Measurements from ENCODE around the gene SOST. TPM values are rescaled to one million over a fixed set of nuclear protein-coding genes. Genes with fewer than 3 reads are reported as not detected.

The SOST gene
- total RNA-seq, 1 donor from 2014 or later = not detected

- H3K4me1 Mint-ChIP-seq (ENCODE audit: low read depth, unreplicated experiment) = peaks cover 16% of the 10 kb centered on the region
- no peak overlapping the region for H3K27ac Mint-ChIP-seq (ENCODE audit: unreplicated experiment)
- peaks cover 5% of the 10 kb centered on the region for H3K36me3 Mint-ChIP-seq (ENCODE audit: unreplicated experiment)
- H3K27me3 Mint-ChIP-seq (ENCODE audit: unreplicated experiment) = peaks cover 3% of the 10 kb centered on the region
- TF ChIP-seq CTCF (IDR thresholded peaks at IDR 0.05; ENCODE audit: partially characterized antibody, unreplicated experiment) = no peak
- H3K9me3 Mint-ChIP-seq (ENCODE audit: unreplicated experiment) = no peaks in the 10 kb centered on the region
- H3K4me3 Mint-ChIP-seq (ENCODE audit: unreplicated experiment) = no peak overlapping the region
- DNase-seq = no peak
Observed at GRCh38 chr17:43784068-43784467, 25.5 kb upstream of the SOST start.

DNA sequence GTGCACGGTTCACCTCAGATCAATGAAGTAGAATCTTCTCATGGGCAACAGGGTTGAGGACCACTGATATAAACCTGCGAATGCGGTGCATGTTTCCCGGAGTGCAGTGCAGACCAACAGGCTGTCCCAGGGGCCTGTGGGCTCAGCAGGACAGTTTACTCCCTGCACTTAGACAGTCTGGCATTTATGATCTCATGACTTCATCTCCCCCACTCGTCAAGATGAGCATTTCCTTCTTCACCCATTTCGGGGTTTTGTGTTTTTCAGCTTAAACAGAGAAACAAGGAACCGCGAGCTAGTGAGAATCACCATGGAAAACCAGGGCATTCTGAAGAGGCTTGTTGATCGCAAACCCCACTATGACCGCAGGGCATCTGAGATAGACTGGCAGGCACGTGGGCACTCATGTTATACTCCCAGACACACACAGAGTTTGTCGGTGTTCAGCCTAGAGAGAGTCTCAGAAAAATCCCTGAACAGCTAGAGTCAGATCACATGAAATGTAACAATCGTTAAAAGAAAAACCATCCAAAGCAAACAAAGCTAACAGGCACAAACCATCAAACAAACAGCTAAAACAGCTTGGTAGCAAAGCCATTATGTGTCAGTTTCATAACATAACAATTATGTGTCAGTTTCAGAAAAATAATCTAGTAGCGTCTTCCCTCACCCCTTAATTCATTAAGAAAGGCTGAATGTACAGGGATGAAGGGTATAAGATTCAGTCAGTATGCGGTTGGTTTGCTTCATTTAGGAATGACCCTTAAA is 24.5 kb upstream of the SOST start:
- Mint-ChIP-seq H3K4me1 (ENCODE audit: low read depth, unreplicated experiment) (peaks cover 14% of the 10 kb centered on the region), H3K27me3 (ENCODE audit: unreplicated experiment) (peaks cover 3% of the 10 kb centered on the region), H3K9me3 (ENCODE audit: unreplicated experiment) (peaks cover 1% of the 10 kb centered on the region), H3K36me3 (ENCODE audit: unreplicated experiment) (peaks cover 5% of the 10 kb centered on the region), H3K4me3 (ENCODE audit: unreplicated experiment) (no peak overlapping the region), H3K27ac (ENCODE audit: unreplicated experiment) (no peak overlapping the region)
- no peak for TF ChIP-seq CTCF (IDR thresholded peaks at IDR 0.05; ENCODE audit: partially characterized antibody, unreplicated experiment)
- DNase-seq = no peak

DNA sequence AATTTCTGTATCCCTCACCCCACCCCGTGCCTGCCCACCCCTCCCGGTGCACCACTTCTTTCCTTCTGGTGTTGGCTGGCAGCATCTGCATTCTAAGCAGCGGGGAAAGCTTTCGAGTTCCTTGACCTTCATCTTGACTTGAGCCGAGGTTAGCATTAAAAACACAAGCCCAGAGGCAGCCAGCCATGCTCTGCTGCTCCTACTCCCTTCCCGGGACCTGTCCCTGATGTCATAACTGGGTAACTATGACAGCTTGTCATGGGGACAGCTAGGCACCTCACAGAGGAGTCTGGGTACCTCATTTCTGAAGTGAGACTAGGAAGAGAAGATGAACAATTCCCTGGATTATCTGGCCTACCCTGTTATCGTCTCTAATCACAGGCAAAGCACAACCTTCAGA is 21.5 kb upstream of the SOST start, which contains the start of gene CFAP97D1:
TSS of gene CFAP97D1 (plus strand) at position 301 of the 400 bp plus-strand sequence. CDS start at position 329, 28 bp downstream.
- Mint-ChIP-seq H3K4me3 (ENCODE audit: unreplicated experiment) (peak within 1 kb of the TSS; percentile 85), H3K27me3 (ENCODE audit: unreplicated experiment) (peaks cover 1% of the 10 kb centered on the region), H3K9me3 (ENCODE audit: unreplicated experiment) (peaks cover 5% of the 10 kb centered on the region), H3K36me3 (ENCODE audit: unreplicated experiment) (peaks cover 5% of the 10 kb centered on the region), H3K27ac (ENCODE audit: unreplicated experiment) (peak within 1 kb of the TSS; percentile 90), H3K4me1 (ENCODE audit: low read depth, unreplicated experiment) (peaks cover 12% of the 10 kb centered on the region)
- no peak for TF ChIP-seq CTCF (IDR thresholded peaks at IDR 0.05; ENCODE audit: partially characterized antibody, unreplicated experiment)
- no peak for DNase-seq

- Mint-ChIP-seq H3K4me1 (ENCODE audit: low read depth, unreplicated experiment) (peaks cover 12% of the 10 kb centered on the region), H3K4me3 (ENCODE audit: unreplicated experiment) (peak overlapping the region; percentile 85), H3K9me3 (ENCODE audit: unreplicated experiment) (peaks cover 7% of the 10 kb centered on the region), H3K27ac (ENCODE audit: unreplicated experiment) (peak overlapping the region; percentile 90), H3K36me3 (ENCODE audit: unreplicated experiment) (no peaks in the 10 kb centered on the region), H3K27me3 (ENCODE audit: unreplicated experiment) (peaks cover 1% of the 10 kb centered on the region)
- DNase-seq = peak; percentile 65
- peak; percentile 6 for TF ChIP-seq CTCF (IDR thresholded peaks at IDR 0.05; ENCODE audit: partially characterized antibody, unreplicated experiment)
Observed at GRCh38 chr17:43779145-43780125, 20.8 kb upstream of the SOST start.

Data from glutamatergic neuron (in vitro differentiated cells).